Endothelial cell (in vitro differentiated cells): Measurements from ENCODE around the gene CEBPA. TPM values are rescaled to one million over a fixed set of nuclear protein-coding genes. Genes with fewer than 3 reads are reported as not detected.
A peak's percentile ranks its signal among the peaks of the same experiment; 100 is the strongest.

ENCODE experiments used
- DNase-seq: peaks from one replicate; pipeline ENCODE4 v3.0.0; 2021; ENCODE audit warnings: low spot score
- H3K27ac Mint-ChIP-seq: one replicate; pipeline ENCODE4 v1.8.0; 2021; ENCODE audit warnings: mixed read lengths, inconsistent platforms; ENCODE audit not compliant: unreplicated experiment
- H3K27me3 Mint-ChIP-seq: one replicate; pipeline ENCODE4 v1.8.0; 2021; ENCODE audit warnings: mild to moderate bottlenecking, moderate library complexity, mixed read lengths, inconsistent platforms; ENCODE audit not compliant: unreplicated experiment
- H3K36me3 Mint-ChIP-seq: one replicate; pipeline ENCODE4 v1.8.0; 2021; ENCODE audit warnings: mild to moderate bottlenecking, low read depth, mixed read lengths, inconsistent platforms; ENCODE audit not compliant: unreplicated experiment
- H3K4me1 Mint-ChIP-seq: one replicate; pipeline ENCODE4 v1.8.0; 2021; ENCODE audit warnings: mild to moderate bottlenecking, mixed read lengths, inconsistent platforms; ENCODE audit not compliant: unreplicated experiment
- H3K4me3 Mint-ChIP-seq: one replicate; pipeline ENCODE4 v1.8.0; 2021; ENCODE audit warnings: mild to moderate bottlenecking, mixed read lengths, inconsistent platforms; ENCODE audit not compliant: unreplicated experiment
- H3K9me3 Mint-ChIP-seq: one replicate; pipeline ENCODE4 v1.8.0; 2021; ENCODE audit warnings: mixed read lengths, inconsistent platforms; ENCODE audit not compliant: unreplicated experiment
- total RNA-seq: library from RNA; stranded (reverse); fragmentation: NEBNext Ultra II Directional; extraction: Animal tissue kit (Norgen Biotek cat#: 25700); gene quantifications from one replicate; pipeline ENCODE4 v1.2.1, GENCODE V29; 2021; ENCODE audit not compliant: unreplicated experiment
- TF ChIP-seq, protein P1 (sequence below): fragments of 200-600 bp; sonication (generic); IDR thresholded peaks from one replicate; pipeline ENCODE4 v1.5.0; 2021; ENCODE audit warnings: antibody characterized with exemption; ENCODE audit not compliant: unreplicated experiment

CEBPA gene
- total RNA-seq, 1 donor from 2014 or later = 0.59 TPM

GRCh38 chr19:33273881-33274662, 28.3 kb downstream of the CEBPA start:
- TF ChIP-seq, protein P1, sequence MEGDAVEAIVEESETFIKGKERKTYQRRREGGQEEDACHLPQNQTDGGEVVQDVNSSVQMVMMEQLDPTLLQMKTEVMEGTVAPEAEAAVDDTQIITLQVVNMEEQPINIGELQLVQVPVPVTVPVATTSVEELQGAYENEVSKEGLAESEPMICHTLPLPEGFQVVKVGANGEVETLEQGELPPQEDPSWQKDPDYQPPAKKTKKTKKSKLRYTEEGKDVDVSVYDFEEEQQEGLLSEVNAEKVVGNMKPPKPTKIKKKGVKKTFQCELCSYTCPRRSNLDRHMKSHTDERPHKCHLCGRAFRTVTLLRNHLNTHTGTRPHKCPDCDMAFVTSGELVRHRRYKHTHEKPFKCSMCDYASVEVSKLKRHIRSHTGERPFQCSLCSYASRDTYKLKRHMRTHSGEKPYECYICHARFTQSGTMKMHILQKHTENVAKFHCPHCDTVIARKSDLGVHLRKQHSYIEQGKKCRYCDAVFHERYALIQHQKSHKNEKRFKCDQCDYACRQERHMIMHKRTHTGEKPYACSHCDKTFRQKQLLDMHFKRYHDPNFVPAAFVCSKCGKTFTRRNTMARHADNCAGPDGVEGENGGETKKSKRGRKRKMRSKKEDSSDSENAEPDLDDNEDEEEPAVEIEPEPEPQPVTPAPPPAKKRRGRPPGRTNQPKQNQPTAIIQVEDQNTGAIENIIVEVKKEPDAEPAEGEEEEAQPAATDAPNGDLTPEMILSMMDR = no peak
- Mint-ChIP-seq H3K9me3 (no peaks in the 10 kb centered on the region), H3K27me3 (peaks cover 6% of the 10 kb centered on the region), H3K4me3 (no peak overlapping the region), H3K4me1 (peaks cover 13% of the 10 kb centered on the region), H3K27ac (peak overlapping the region; percentile 38), H3K36me3 (peaks cover 8% of the 10 kb centered on the region)
- DNase-seq = peak; percentile 31

DNA sequence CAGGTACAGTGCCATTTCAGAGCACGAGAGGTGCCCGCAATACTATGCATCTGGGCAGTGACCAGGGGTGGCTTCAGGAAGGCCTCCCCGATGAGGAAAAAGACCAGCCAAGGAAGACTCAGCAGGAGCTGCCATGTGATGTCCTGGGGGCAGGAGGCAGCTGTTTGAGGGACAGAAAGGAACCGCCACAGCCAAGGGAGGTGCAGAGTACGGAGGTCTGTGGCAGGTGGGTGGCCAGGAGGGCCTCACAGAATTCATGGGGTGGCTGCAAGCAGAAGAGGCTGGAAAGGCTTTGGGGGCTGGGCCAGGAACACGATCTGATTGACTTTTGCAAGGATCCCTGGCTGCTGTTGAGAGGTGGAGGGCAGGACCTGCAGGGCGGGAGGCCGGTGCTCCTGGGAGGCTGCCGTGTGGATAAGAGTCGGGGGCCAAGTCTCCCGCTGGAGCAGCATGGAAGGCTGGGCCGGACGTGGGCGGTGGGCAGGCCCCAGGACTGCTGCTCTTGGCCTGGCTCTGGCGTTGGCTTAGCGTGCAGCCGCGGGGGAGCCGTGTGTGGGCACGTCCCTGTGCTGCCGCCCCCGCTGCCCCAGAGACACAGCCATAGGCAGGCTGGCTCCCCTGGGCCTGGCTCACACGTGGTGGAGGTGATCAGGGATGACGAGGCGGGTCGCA, 29.1 kb downstream of the CEBPA start:
- Mint-ChIP-seq H3K27me3 (peaks cover 6% of the 10 kb centered on the region), H3K4me1 (peaks cover 13% of the 10 kb centered on the region), H3K4me3 (no peak overlapping the region), H3K27ac (peak overlapping the region; percentile 61), H3K9me3 (no peaks in the 10 kb centered on the region), H3K36me3 (peaks cover 6% of the 10 kb centered on the region)
- TF ChIP-seq, protein P1 = no peak
- DNase-seq = no peak

GRCh38 chr19:33271246-33272021, 30.9 kb downstream of the CEBPA start:
- peaks cover 13% of the 10 kb centered on the region for H3K4me1 Mint-ChIP-seq
- DNase-seq = no peak
- TF ChIP-seq, protein P1 = no peak
- H3K36me3 Mint-ChIP-seq = peaks cover 5% of the 10 kb centered on the region
- H3K27ac Mint-ChIP-seq = no peak overlapping the region
- H3K9me3 Mint-ChIP-seq = no peaks in the 10 kb centered on the region
- H3K4me3 Mint-ChIP-seq = no peak overlapping the region
- H3K27me3 Mint-ChIP-seq = peaks cover 4% of the 10 kb centered on the region

- H3K36me3 Mint-ChIP-seq = peaks cover 5% of the 10 kb centered on the region
- H3K27me3 Mint-ChIP-seq = peaks cover 4% of the 10 kb centered on the region
- H3K27ac Mint-ChIP-seq = no peak overlapping the region
- TF ChIP-seq, protein P1 = no peak
- H3K9me3 Mint-ChIP-seq = no peaks in the 10 kb centered on the region
- no peak overlapping the region for H3K4me3 Mint-ChIP-seq
- no peak for DNase-seq
- H3K4me1 Mint-ChIP-seq = peaks cover 13% of the 10 kb centered on the region
Observed at GRCh38 chr19:33270769-33271168, 31.6 kb downstream of the CEBPA start.
